Activated CD8-positive, alpha-beta T cell treated with anti-CD3 and anti-CD28 coated beads, Interleukin-2, amount 10 ng/mL, durations not matched to agents 7 days and 5 days (primary cell): ENCODE data around the gene SLC22A5. TPM values are rescaled to one million over a fixed set of nuclear protein-coding genes. Genes with fewer than 3 reads are reported as not detected.
"Not testable (repeated sequence)": the region's sequence is repeated elsewhere in the genome, so short reads cannot be mapped to it uniquely, and the experiment has no call there.

Experiments
- ATAC-seq: fragments of 150-1000 bp; cut with Tn5 transposase; one replicate; pipeline ENCODE4 v1.10.0; 2021; ENCODE audit warnings: moderate library complexity
- CTCF ChIA-PET: fragments of 350-600 bp; sonication (Branson Sonifier 250); formaldehyde crosslinking; loops from one replicate; lab custom pipeline; 2021; ENCODE audit warnings: antibody characterized with exemption; lab: Charles Lee
- POLR2A ChIA-PET: fragments of 350-600 bp; sonication (Branson Sonifier 250); formaldehyde crosslinking; loops from one replicate; lab custom pipeline; 2021; ENCODE audit warnings: antibody characterized with exemption; lab: Charles Lee
- DNase-seq: peaks from one replicate; pipeline ENCODE4 v3.0.0-alpha.2; 2020
- H3K27ac Mint-ChIP-seq: one replicate; pipeline ENCODE4 v1.8.0; 2021; ENCODE audit warnings: mild to moderate bottlenecking, mixed read lengths
- H3K27me3 Mint-ChIP-seq: one replicate; pipeline ENCODE4 v1.8.0; 2021; ENCODE audit warnings: low read depth, mixed read lengths
- H3K36me3 Mint-ChIP-seq: one replicate; pipeline ENCODE4 v1.8.0; 2021; ENCODE audit warnings: low read depth, mixed read lengths
- H3K4me1 Mint-ChIP-seq: one replicate; pipeline ENCODE4 v1.8.0; 2021; ENCODE audit warnings: low read depth, mixed read lengths
- H3K4me3 Mint-ChIP-seq: one replicate; pipeline ENCODE4 v1.8.0; 2021; ENCODE audit warnings: mild to moderate bottlenecking, mixed read lengths
- H3K9me3 Mint-ChIP-seq: one replicate; pipeline ENCODE4 v1.8.0; 2022; ENCODE audit warnings: mixed read lengths; ENCODE audit not compliant: insufficient read depth
- total RNA-seq, 2 experiments: library from RNA; stranded (reverse); gene quantifications; one replicate each; pipeline ENCODE4 v1.2.3, GENCODE V29; 2021

Gene SLC22A5
- total RNA-seq, 2 experiments from 2014 or later, result 2.2 to 3.5 TPM

DNA sequence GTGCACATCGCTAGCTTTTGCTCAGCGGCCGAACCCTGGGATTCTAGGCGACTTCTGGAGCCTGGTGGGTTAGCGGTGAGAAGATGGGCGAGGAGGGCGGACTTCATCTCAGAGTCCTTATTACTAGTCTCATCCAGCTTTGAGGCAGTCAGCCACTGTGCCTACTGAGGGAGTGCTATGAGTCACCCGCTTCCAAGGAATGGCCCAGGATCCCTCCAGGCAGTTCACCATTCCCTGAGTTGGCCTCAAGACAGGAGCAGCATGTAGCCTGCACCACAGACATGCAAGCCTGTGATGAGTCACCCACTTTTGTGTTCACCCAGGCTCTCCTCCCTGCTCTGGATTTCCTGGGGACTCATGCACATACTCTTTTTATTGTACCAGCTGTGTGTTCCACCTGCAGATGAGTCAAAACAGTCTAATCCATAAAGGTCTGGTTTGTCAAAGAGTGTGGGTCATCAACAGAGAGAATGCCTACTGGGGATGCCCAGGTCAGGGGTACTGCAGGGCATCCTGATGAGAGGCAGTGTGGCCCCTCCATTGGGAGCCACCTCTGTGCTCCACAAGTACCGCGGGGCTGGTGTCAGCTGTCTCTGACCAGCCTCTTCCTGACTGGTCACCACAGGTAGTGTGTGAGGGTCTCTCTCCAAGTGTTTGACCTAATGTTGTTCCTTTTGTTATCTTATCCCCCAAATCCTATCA, 20.2 kb downstream of the SLC22A5 start:
- ChIA-PET POLR2A (interaction anchor here (0.9 to 7.3 kb wide), 6 partner anchors 21 to 111 kb away, joined by 4 to 53 read pairs (median 5); partner anchors contain the start of gene IRF1), CTCF (interaction anchor here (0.5 to 18.8 kb wide), 8 partner anchors 18 to 431 kb away, joined by 3 to 400 read pairs (median 5); no protein-coding TSS in a partner anchor)
- Mint-ChIP-seq H3K4me1 (peaks cover 83% of the 10 kb centered on the region), H3K36me3 (peaks cover 7% of the 10 kb centered on the region), H3K9me3 (no peaks in the 10 kb centered on the region), H3K27ac (no peak overlapping the region), H3K4me3 (no peak overlapping the region), H3K27me3 (no peaks in the 10 kb centered on the region)
- ATAC-seq (no peak), DNase-seq (no peak)

DNA sequence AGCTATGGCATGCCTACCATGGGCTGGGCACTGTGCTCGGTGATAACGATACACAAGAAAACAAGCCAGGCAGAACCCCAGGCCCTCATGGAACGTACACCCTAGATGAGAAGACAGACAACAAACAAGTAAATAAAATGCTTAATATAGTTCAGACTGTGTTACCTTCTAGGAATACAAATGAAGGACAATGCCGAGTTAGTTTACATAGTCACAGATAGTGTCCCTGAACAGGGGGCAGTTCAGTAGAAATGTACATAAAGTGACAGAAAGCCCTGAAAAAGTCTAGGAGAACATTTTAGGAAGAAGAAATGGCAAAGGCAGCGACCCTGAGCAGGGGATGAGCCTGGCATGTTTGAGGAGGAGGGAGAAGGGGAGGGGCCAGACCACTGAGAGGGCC, 21.7 kb downstream of the SLC22A5 start:
- H3K4me3 Mint-ChIP-seq, result no peak overlapping the region
- POLR2A ChIA-PET, result interaction anchor here (1.2 to 7.3 kb wide), 4 partner anchors 93 to 110 kb away, joined by 5 to 53 read pairs (median 24); partner anchors contain the start of gene IRF1
- H3K9me3 Mint-ChIP-seq, result no peaks in the 10 kb centered on the region
- H3K27ac Mint-ChIP-seq, result no peak overlapping the region
- H3K27me3 Mint-ChIP-seq, result no peaks in the 10 kb centered on the region
- CTCF ChIA-PET, result interaction anchor here (2.2 to 18.8 kb wide), 2 partner anchors 29 to 110 kb away, joined by 6 to 400 read pairs; no protein-coding TSS in a partner anchor
- DNase-seq, result no peak
- peaks cover 86% of the 10 kb centered on the region for H3K4me1 Mint-ChIP-seq
- peaks cover 18% of the 10 kb centered on the region for H3K36me3 Mint-ChIP-seq
- ATAC-seq, result no peak

GRCh38 chr5:132391870-132392269, 22.4 kb downstream of the SLC22A5 start:
- H3K27me3 Mint-ChIP-seq, result no peaks in the 10 kb centered on the region
- ATAC-seq (no peak), DNase-seq (no peak)
- ChIA-PET POLR2A (interaction anchor here (1.2 to 7.3 kb wide), 2 partner anchors 19 to 97 kb away, joined by 4 to 53 read pairs; partner anchors contain the start of gene IRF1), CTCF (interaction anchor here (0.9 to 18.8 kb wide), 2 partner anchors 19 to 109 kb away, joined by 3 to 400 read pairs; no protein-coding TSS in a partner anchor)
- peaks cover 86% of the 10 kb centered on the region for H3K4me1 Mint-ChIP-seq
- H3K4me3 Mint-ChIP-seq, result no peak overlapping the region
- peaks cover 20% of the 10 kb centered on the region for H3K36me3 Mint-ChIP-seq
- no peak overlapping the region for H3K27ac Mint-ChIP-seq
- no peaks in the 10 kb centered on the region for H3K9me3 Mint-ChIP-seq

GRCh38 chr5:132392411-132392810, 22.9 kb downstream of the SLC22A5 start:
- Mint-ChIP-seq H3K4me3 (no peak overlapping the region), H3K4me1 (peaks cover 86% of the 10 kb centered on the region), H3K27me3 (no peaks in the 10 kb centered on the region), H3K27ac (no peak overlapping the region), H3K9me3 (no peaks in the 10 kb centered on the region), H3K36me3 (peaks cover 20% of the 10 kb centered on the region)
- CTCF ChIA-PET, result interaction anchor here (0.9 to 18.8 kb wide), 2 partner anchors 18 to 109 kb away, joined by 3 to 400 read pairs; no protein-coding TSS in a partner anchor
- DNase-seq (no peak), ATAC-seq (no peak)
- POLR2A ChIA-PET, result interaction anchor here (1.2 to 7.3 kb wide), 2 partner anchors 18 to 96 kb away, joined by 4 to 53 read pairs; partner anchors contain the start of gene IRF1

- ATAC-seq (no peak), DNase-seq (no peak)
- Mint-ChIP-seq H3K4me1 (peaks cover 86% of the 10 kb centered on the region), H3K9me3 (no peaks in the 10 kb centered on the region), H3K27me3 (no peaks in the 10 kb centered on the region), H3K27ac (no peak overlapping the region), H3K4me3 (no peak overlapping the region), H3K36me3 (peaks cover 20% of the 10 kb centered on the region)
- POLR2A ChIA-PET, result interaction anchor here (7.3 kb wide), 1 partner anchor 96 kb away, joined by 53 read pairs; the partner anchor contains the start of gene IRF1
- CTCF ChIA-PET, result interaction anchor here (18.8 kb wide), 1 partner anchor 108 kb away, joined by 400 read pairs; no protein-coding TSS in a partner anchor
Observed at GRCh38 chr5:132392978-132393825, 23.7 kb downstream of the SLC22A5 start.

DNA sequence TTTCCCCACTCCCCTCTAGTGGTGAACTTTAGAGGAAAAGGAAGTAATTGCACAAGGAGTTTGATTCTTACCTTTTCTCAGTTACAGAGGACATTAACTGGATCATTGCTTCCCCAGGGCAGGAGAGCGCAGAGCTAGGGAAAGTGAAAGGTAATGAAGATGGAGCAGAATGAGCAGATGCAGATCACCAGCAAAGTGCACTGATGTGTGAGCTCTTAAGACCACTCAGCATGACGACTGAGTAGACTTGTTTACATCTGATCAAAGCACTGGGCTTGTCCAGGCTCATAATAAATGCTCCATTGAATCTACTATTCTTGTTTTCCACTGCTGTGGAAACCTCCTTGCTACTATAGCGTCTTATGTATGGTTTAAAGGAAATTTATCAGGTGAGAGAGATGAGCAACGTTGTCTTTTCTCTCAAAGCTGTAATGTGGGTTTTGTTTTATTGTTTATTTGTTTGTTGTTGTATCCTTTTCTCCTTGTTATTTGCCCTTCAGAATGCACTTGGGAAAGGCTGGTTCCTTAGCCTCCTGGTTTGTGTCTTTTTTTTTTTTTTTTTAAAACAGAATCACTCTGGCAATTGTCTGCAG, 25.3 kb downstream of the SLC22A5 start:
- H3K36me3 Mint-ChIP-seq, result peaks cover 26% of the 10 kb centered on the region
- H3K27ac Mint-ChIP-seq, result no peak overlapping the region
- H3K4me3 Mint-ChIP-seq, result no peak overlapping the region
- ATAC-seq, result no peak
- H3K27me3 Mint-ChIP-seq, result peaks cover 8% of the 10 kb centered on the region
- H3K9me3 Mint-ChIP-seq, result no peaks in the 10 kb centered on the region
- CTCF ChIA-PET, result interaction anchor here (0.5 to 18.8 kb wide), 5 partner anchors 8 to 106 kb away, joined by 3 to 400 read pairs (median 3); no protein-coding TSS in a partner anchor
- POLR2A ChIA-PET, result interaction anchor here (0.8 to 7.3 kb wide), 3 partner anchors 16 to 102 kb away, joined by 3 to 53 read pairs (median 3); partner anchors contain the start of gene IRF1
- peaks cover 90% of the 10 kb centered on the region for H3K4me1 Mint-ChIP-seq
- no peak for DNase-seq

GRCh38 chr5:132396589-132397031, 27.1 kb downstream of the SLC22A5 start:
- peak; percentile 47 for DNase-seq
- H3K27ac Mint-ChIP-seq, result peak overlapping the region; percentile 84
- peaks cover 87% of the 10 kb centered on the region for H3K4me1 Mint-ChIP-seq

GRCh38 chr5:132397224-132397623, 27.7 kb downstream of the SLC22A5 start:
- H3K27ac Mint-ChIP-seq, result peak overlapping the region; percentile 84
- peaks cover 16% of the 10 kb centered on the region for H3K27me3 Mint-ChIP-seq
- peaks cover 36% of the 10 kb centered on the region for H3K36me3 Mint-ChIP-seq
- CTCF ChIA-PET, result interaction anchor here (0.9 to 18.8 kb wide), 2 partner anchors 12 to 104 kb away, joined by 3 to 400 read pairs; no protein-coding TSS in a partner anchor
- H3K9me3 Mint-ChIP-seq, result no peaks in the 10 kb centered on the region
- peak; percentile 60 for ATAC-seq
- peak overlapping the region; percentile 34 for H3K4me3 Mint-ChIP-seq
- H3K4me1 Mint-ChIP-seq, result peaks cover 83% of the 10 kb centered on the region
- POLR2A ChIA-PET, result interaction anchor here (1.5 to 2.1 kb wide), 2 partner anchors 13 to 91 kb away, joined by 5 to 7 read pairs; no protein-coding TSS in a partner anchor
- DNase-seq, result no peak

More at GRCh38 chr5:132396589-132397031, 27.1 kb downstream of the SLC22A5 start:
- POLR2A ChIA-PET, result interaction anchor here (0.8 to 7.3 kb wide), 3 partner anchors 14 to 92 kb away, joined by 3 to 53 read pairs (median 7); partner anchors contain the start of gene IRF1
- peak; percentile 78 for ATAC-seq
- H3K4me3 Mint-ChIP-seq, result peak overlapping the region; percentile 34
- H3K9me3 Mint-ChIP-seq, result no peaks in the 10 kb centered on the region
- H3K36me3 Mint-ChIP-seq, result peaks cover 35% of the 10 kb centered on the region
- H3K27me3 Mint-ChIP-seq, result peaks cover 16% of the 10 kb centered on the region
- CTCF ChIA-PET, result interaction anchor here (0.9 to 18.8 kb wide), 4 partner anchors 10 to 424 kb away, joined by 3 to 400 read pairs (median 8); no protein-coding TSS in a partner anchor

- peaks cover 74% of the 10 kb centered on the region for H3K4me1 Mint-ChIP-seq
- CTCF ChIA-PET, result interaction anchor here (1.2 to 18.8 kb wide), 3 partner anchors 12 to 103 kb away, joined by 3 to 400 read pairs (median 6); no protein-coding TSS in a partner anchor
- peaks cover 42% of the 10 kb centered on the region for H3K36me3 Mint-ChIP-seq
- not testable (repeated sequence) for H3K4me3 Mint-ChIP-seq, H3K9me3 Mint-ChIP-seq, H3K27ac Mint-ChIP-seq, DNase-seq, ATAC-seq
- H3K27me3 Mint-ChIP-seq, result peaks cover 16% of the 10 kb centered on the region
- POLR2A ChIA-PET, result interaction anchor here (1.0 to 1.5 kb wide), 2 partner anchors 90 to 122 kb away, joined by 3 to 5 read pairs; no protein-coding TSS in a partner anchor
Observed at GRCh38 chr5:132397936-132398675, 28.6 kb downstream of the SLC22A5 start.

- CTCF ChIA-PET, ATAC-seq, H3K27ac Mint-ChIP-seq, DNase-seq, POLR2A ChIA-PET, H3K4me3 Mint-ChIP-seq, H3K9me3 Mint-ChIP-seq: not testable (repeated sequence)
- peaks cover 38% of the 10 kb centered on the region for H3K4me1 Mint-ChIP-seq
- H3K27me3 Mint-ChIP-seq, result peaks cover 14% of the 10 kb centered on the region
- peaks cover 36% of the 10 kb centered on the region for H3K36me3 Mint-ChIP-seq
Observed at GRCh38 chr5:132404041-132404440, 34.5 kb downstream of the SLC22A5 start.
